ENCODE data around the gene ZWILCH.

ZWILCH gene

DNA sequence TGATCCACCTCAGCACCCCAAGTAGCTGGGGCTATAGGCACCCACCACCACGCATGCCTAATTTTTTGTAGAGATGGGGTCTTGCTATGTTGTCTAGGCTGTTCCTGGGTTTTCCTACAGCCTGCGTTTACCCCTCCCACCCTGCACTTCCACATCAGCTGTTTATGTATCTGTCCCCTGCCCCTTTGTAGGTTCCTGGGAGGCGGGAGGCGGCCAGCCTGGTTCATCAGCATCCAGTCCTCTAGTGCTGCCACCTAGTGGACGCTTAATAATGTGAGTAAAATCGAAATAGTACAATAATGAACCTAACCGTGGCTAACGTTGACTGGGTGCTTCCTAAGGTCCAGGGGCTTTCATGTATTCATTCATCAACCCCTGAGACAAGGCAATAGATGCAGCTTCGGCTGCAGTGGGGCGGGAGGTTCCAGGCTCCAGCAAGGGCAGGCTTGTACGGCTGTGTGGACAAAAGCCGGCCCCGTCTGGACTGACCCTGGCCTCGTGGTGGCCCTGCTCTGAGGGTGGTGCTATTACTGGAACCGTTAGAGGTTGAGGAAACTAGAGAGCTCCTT is 61.9 kb downstream of the ZWILCH start:
- TF ChIP-seq CEBPB (IDR thresholded peaks at IDR 0.05), result no peak
- no peak for TF ChIP-seq MAX (IDR thresholded peaks at IDR 0.05)
- TF ChIP-seq CREB1 (IDR thresholded peaks at IDR 0.05; ENCODE audit: low read depth), result no peak
- TF ChIP-seq, protein P1, sequence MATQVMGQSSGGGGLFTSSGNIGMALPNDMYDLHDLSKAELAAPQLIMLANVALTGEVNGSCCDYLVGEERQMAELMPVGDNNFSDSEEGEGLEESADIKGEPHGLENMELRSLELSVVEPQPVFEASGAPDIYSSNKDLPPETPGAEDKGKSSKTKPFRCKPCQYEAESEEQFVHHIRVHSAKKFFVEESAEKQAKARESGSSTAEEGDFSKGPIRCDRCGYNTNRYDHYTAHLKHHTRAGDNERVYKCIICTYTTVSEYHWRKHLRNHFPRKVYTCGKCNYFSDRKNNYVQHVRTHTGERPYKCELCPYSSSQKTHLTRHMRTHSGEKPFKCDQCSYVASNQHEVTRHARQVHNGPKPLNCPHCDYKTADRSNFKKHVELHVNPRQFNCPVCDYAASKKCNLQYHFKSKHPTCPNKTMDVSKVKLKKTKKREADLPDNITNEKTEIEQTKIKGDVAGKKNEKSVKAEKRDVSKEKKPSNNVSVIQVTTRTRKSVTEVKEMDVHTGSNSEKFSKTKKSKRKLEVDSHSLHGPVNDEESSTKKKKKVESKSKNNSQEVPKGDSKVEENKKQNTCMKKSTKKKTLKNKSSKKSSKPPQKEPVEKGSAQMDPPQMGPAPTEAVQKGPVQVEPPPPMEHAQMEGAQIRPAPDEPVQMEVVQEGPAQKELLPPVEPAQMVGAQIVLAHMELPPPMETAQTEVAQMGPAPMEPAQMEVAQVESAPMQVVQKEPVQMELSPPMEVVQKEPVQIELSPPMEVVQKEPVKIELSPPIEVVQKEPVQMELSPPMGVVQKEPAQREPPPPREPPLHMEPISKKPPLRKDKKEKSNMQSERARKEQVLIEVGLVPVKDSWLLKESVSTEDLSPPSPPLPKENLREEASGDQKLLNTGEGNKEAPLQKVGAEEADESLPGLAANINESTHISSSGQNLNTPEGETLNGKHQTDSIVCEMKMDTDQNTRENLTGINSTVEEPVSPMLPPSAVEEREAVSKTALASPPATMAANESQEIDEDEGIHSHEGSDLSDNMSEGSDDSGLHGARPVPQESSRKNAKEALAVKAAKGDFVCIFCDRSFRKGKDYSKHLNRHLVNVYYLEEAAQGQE (IDR thresholded peaks at IDR 0.05; ENCODE audit: low read depth), result no peak
- peak; percentile 61 for TF ChIP-seq RAD21 (IDR thresholded peaks at IDR 0.05; ENCODE audit: low read depth)
- TF ChIP-seq EGR1 (IDR thresholded peaks at IDR 0.05), result no peak

DNA sequence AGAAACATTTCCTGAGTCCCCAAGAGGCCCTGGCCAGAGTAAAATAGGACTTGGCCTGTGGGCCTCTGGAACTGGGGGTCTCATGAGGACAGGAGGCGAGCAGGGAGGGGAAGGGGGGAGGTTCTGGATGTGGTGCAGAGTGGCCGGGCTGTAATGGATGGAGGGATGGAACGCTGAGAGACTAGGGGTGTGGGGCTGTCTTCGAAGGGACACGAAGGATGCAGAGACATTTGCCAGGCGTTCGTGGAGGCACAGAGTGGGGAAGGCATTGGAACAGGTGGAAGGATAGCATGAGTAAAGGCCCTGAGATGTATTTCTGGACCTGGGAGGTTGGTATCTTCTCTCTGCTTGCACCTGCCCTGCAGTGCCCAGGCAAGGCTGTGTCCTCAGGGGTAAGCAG is 62.8 kb downstream of the ZWILCH start:
- TF ChIP-seq EGR1 (IDR thresholded peaks at IDR 0.05), result no peak
- no peak for TF ChIP-seq TCF12 (IDR thresholded peaks at IDR 0.05; ENCODE audit: low read depth)
- TF ChIP-seq USF1 (IDR thresholded peaks at IDR 0.05), result no peak
- no peak for TF ChIP-seq NFIC (IDR thresholded peaks at IDR 0.05)
- no peak for TF ChIP-seq EP300 (IDR thresholded peaks at IDR 0.05; ENCODE audit: borderline replicate concordance)
- TF ChIP-seq FOXM1 (IDR thresholded peaks at IDR 0.05; ENCODE audit: borderline replicate concordance, low read depth), result no peak
- no peak for TF ChIP-seq ZBTB7A (IDR thresholded peaks at IDR 0.05; ENCODE audit: low read depth)
- no peak for TF ChIP-seq CREB1 (IDR thresholded peaks at IDR 0.05; ENCODE audit: low read depth)
- TF ChIP-seq TAF1 (IDR thresholded peaks at IDR 0.05; ENCODE audit: low read depth), result no peak
- TF ChIP-seq CEBPB (IDR thresholded peaks at IDR 0.05), result no peak
- TF ChIP-seq, protein P1 (IDR thresholded peaks at IDR 0.05; ENCODE audit: low read depth), result no peak
- no peak for TF ChIP-seq YY1 (IDR thresholded peaks at IDR 0.05; ENCODE audit: low read depth)
- no peak for TF ChIP-seq MAX (IDR thresholded peaks at IDR 0.05)
- TF ChIP-seq TEAD4 (IDR thresholded peaks at IDR 0.05), result no peak
- no peak for TF ChIP-seq RAD21 (IDR thresholded peaks at IDR 0.05; ENCODE audit: low read depth)

GRCh38 chr15:66569461-66570137 is 64.5 kb downstream of the ZWILCH start:
- TF ChIP-seq CREB1 (IDR thresholded peaks at IDR 0.05; ENCODE audit: low read depth) (no peak), TEAD4 (IDR thresholded peaks at IDR 0.05) (no peak), CEBPB (IDR thresholded peaks at IDR 0.05) (no peak)

- no peak for TF ChIP-seq NFIC (IDR thresholded peaks at IDR 0.05)
- no peak for TF ChIP-seq CEBPB (IDR thresholded peaks at IDR 0.05)
- TF ChIP-seq FOXM1 (IDR thresholded peaks at IDR 0.05; ENCODE audit: borderline replicate concordance, low read depth), result no peak
- no peak for TF ChIP-seq TCF12 (IDR thresholded peaks at IDR 0.05; ENCODE audit: low read depth)
- no peak for TF ChIP-seq USF1 (IDR thresholded peaks at IDR 0.05)
- no peak for TF ChIP-seq EP300 (IDR thresholded peaks at IDR 0.05; ENCODE audit: borderline replicate concordance)
- TF ChIP-seq ZBTB7A (IDR thresholded peaks at IDR 0.05; ENCODE audit: low read depth), result no peak
- no peak for TF ChIP-seq CREB1 (IDR thresholded peaks at IDR 0.05; ENCODE audit: low read depth)
- no peak for TF ChIP-seq TEAD4 (IDR thresholded peaks at IDR 0.05)
- TF ChIP-seq EGR1 (IDR thresholded peaks at IDR 0.05), result no peak
- TF ChIP-seq, protein P1 (IDR thresholded peaks at IDR 0.05; ENCODE audit: low read depth), result no peak
- TF ChIP-seq RAD21 (IDR thresholded peaks at IDR 0.05; ENCODE audit: low read depth), result no peak
- no peak for TF ChIP-seq TAF1 (IDR thresholded peaks at IDR 0.05; ENCODE audit: low read depth)
- no peak for TF ChIP-seq YY1 (IDR thresholded peaks at IDR 0.05; ENCODE audit: low read depth)
- no peak for TF ChIP-seq MAX (IDR thresholded peaks at IDR 0.05)
Measured at GRCh38 chr15:66570327-66570726, 65.2 kb downstream of the ZWILCH start.
